HCT116 (cell line): ENCODE measurements around the gene TTC23.

Experiments used
- ATF3 ChIP-seq: IDR thresholded peaks from 2 replicates; pipeline ENCODE4 v1.6.1; 2012
- EZH2 ChIP-seq: fragments of 200-600 bp; sonication (generic); IDR thresholded peaks from 2 replicates; pipeline ENCODE4 v1.6.1; 2017; ENCODE audit warnings: antibody characterized with exemption, mixed run types
- FOSL1 ChIP-seq: IDR thresholded peaks from 2 replicates; pipeline ENCODE4 v1.6.1; 2012; ENCODE audit warnings: low read depth
- JUND ChIP-seq: IDR thresholded peaks from 2 replicates; pipeline ENCODE4 v1.6.1; 2012
- POLR2A ChIP-seq: IDR thresholded peaks from 2 replicates; pipeline ENCODE4 v1.7.0; 2011; ENCODE audit warnings: borderline replicate concordance; ENCODE audit not compliant: insufficient read depth, insufficient read length; ENCODE audit errors: extremely low read depth
- POLR2AphosphoS5 ChIP-seq: IDR thresholded peaks from 2 replicates; pipeline ENCODE4 v1.6.1; 2011; ENCODE audit warnings: mild to moderate bottlenecking, low read depth, low read length, moderate library complexity
- SP1 ChIP-seq: IDR thresholded peaks from 2 replicates; pipeline ENCODE4 v1.6.1; 2012; ENCODE audit warnings: low read depth
- TCF7L2 ChIP-seq: IDR thresholded peaks from 2 replicates; pipeline ENCODE4 v1.7.0; 2011; ENCODE audit warnings: borderline replicate concordance, inconsistent platforms; ENCODE audit not compliant: insufficient read depth, insufficient read length; ENCODE audit errors: extremely low read depth
- YY1 ChIP-seq: IDR thresholded peaks from 2 replicates; pipeline ENCODE4 v1.6.1; 2011; ENCODE audit warnings: low read length, low read depth, moderate library complexity, mild to moderate bottlenecking; ENCODE audit not compliant: insufficient replicate concordance; ENCODE audit errors: extremely low read depth
- ZNF274 ChIP-seq: fragments of 200-500 bp; sonication (Bioruptor generic); IDR thresholded peaks from 2 replicates; pipeline ENCODE4 v1.6.1; 2014; ENCODE audit warnings: mild to moderate bottlenecking, low read depth, low read length, inconsistent platforms
- TF ChIP-seq, protein P1 (sequence below), 3 experiments: fragments of 200-600 bp in 1 of 3; sonication (generic) in 1 of 3; IDR thresholded peaks in 2 of 3; conservative IDR thresholded peaks in 1 of 3; 2 replicates each; pipeline ENCODE4 v1.5.1; 2012 to 2017; ENCODE audit warnings: low read depth in 2 of 3, low read length in 2 of 3, antibody characterized with exemption in 1 of 3, borderline replicate concordance in 1 of 3, control low read depth in 1 of 3, mild to moderate bottlenecking in 1 of 3, mixed read lengths in 1 of 3, mixed run types in 1 of 3, moderate library complexity in 1 of 3; ENCODE audit not compliant: insufficient read depth in 1 of 3
- TF ChIP-seq, protein P2 (sequence below): IDR thresholded peaks from 2 replicates; pipeline ENCODE4 v1.6.1; 2012; ENCODE audit warnings: low read depth

DNA sequence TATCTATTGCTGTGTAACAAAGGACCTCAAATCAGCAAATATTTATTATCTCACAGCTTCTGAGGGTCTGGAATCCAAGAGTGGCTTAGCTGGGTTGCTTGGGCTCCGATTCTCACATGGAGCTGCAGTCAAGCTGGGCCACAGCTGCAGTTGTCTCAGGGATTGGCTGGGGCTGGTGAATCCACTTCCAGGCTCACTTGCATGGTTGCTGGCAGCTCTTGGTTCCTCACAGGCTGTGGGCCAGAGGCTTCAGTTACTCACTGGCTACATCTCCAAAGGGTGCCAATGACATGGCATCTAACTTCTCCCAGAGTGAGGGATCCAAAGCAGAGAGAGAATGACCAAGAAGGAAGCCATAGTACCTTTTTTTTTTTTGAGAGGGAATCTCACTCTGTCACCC lies 158.4 kb downstream of the TTC23 start:
- TF ChIP-seq, protein P1, sequence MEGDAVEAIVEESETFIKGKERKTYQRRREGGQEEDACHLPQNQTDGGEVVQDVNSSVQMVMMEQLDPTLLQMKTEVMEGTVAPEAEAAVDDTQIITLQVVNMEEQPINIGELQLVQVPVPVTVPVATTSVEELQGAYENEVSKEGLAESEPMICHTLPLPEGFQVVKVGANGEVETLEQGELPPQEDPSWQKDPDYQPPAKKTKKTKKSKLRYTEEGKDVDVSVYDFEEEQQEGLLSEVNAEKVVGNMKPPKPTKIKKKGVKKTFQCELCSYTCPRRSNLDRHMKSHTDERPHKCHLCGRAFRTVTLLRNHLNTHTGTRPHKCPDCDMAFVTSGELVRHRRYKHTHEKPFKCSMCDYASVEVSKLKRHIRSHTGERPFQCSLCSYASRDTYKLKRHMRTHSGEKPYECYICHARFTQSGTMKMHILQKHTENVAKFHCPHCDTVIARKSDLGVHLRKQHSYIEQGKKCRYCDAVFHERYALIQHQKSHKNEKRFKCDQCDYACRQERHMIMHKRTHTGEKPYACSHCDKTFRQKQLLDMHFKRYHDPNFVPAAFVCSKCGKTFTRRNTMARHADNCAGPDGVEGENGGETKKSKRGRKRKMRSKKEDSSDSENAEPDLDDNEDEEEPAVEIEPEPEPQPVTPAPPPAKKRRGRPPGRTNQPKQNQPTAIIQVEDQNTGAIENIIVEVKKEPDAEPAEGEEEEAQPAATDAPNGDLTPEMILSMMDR (IDR thresholded peaks at IDR 0.05 in 2 of 3, conservative IDR thresholded peaks at IDR 0.05 in 1 of 3; ENCODE audit: borderline replicate concordance in 1 of 3, insufficient read depth in 1 of 3, low read depth in 2 of 3, low read length in 2 of 3) = no peak
- TF ChIP-seq POLR2A (no peak), ZNF274 (no peak), FOSL1 (no peak), TCF7L2 (no peak), JUND (no peak), ATF3 (no peak), POLR2AphosphoS5 (no peak), EZH2 (no peak), SP1 (no peak), YY1 (no peak)
- TF ChIP-seq, protein P2, sequence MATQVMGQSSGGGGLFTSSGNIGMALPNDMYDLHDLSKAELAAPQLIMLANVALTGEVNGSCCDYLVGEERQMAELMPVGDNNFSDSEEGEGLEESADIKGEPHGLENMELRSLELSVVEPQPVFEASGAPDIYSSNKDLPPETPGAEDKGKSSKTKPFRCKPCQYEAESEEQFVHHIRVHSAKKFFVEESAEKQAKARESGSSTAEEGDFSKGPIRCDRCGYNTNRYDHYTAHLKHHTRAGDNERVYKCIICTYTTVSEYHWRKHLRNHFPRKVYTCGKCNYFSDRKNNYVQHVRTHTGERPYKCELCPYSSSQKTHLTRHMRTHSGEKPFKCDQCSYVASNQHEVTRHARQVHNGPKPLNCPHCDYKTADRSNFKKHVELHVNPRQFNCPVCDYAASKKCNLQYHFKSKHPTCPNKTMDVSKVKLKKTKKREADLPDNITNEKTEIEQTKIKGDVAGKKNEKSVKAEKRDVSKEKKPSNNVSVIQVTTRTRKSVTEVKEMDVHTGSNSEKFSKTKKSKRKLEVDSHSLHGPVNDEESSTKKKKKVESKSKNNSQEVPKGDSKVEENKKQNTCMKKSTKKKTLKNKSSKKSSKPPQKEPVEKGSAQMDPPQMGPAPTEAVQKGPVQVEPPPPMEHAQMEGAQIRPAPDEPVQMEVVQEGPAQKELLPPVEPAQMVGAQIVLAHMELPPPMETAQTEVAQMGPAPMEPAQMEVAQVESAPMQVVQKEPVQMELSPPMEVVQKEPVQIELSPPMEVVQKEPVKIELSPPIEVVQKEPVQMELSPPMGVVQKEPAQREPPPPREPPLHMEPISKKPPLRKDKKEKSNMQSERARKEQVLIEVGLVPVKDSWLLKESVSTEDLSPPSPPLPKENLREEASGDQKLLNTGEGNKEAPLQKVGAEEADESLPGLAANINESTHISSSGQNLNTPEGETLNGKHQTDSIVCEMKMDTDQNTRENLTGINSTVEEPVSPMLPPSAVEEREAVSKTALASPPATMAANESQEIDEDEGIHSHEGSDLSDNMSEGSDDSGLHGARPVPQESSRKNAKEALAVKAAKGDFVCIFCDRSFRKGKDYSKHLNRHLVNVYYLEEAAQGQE = no peak
